Renal cortex interstitium (tissue), 11 donors: Measurements from ENCODE around the gene CBLC. TPM values are rescaled to one million over a fixed set of nuclear protein-coding genes. Genes with fewer than 3 reads are reported as not detected.
"Not testable (repeated sequence)": the region's sequence is repeated elsewhere in the genome, so short reads cannot be mapped to it uniquely, and the experiment has no call there.

Experiments used
- DNase-seq, 11 donors: peaks; one replicate each; pipeline ENCODE4 v3.0.0-alpha.2; 2013; ENCODE audit warnings: low read depth in 9 of 11, low spot score in 4 of 11; ENCODE audit errors: extremely low read depth in 1 of 11
- polyA plus RNA-seq, 3 donors: library from polyadenylated mRNA; unstranded; fragments of 120-200 nt; gene quantifications; one replicate each; pipeline ENCODE4 v1.2.1, GENCODE V29; 2013; ENCODE audit not compliant: insufficient read length in 3 of 3

Gene CBLC
- polyA plus RNA-seq, 3 donors, result 5.4 to 10.1 (median 5.6) TPM

- DNase-seq, result peak in 3 of 11 donors; percentile 41 to 65 (median 57)
Observed at GRCh38 chr19:44810234-44811121, 32.8 kb downstream of the CBLC start.

- DNase-seq, result no peak
Observed at GRCh38 chr19:44811122-44811419, 33.4 kb downstream of the CBLC start.

GRCh38 chr19:44812142-44812718, 34.5 kb downstream of the CBLC start:
- no peak for DNase-seq

GRCh38 chr19:44813070-44813840, 35.6 kb downstream of the CBLC start:
- DNase-seq, result no peak

GRCh38 chr19:44813841-44814470, 36.3 kb downstream of the CBLC start:
- DNase-seq, result no peak

- no peak for DNase-seq
Observed at GRCh38 chr19:44814517-44814916, 36.8 kb downstream of the CBLC start.

- DNase-seq, result no peak
Observed at GRCh38 chr19:44816301-44816700, 38.6 kb downstream of the CBLC start.

- no peak for DNase-seq
Observed at GRCh38 chr19:44817725-44818465, 40.2 kb downstream of the CBLC start.

GRCh38 chr19:44818466-44819031, 40.9 kb downstream of the CBLC start:
- DNase-seq, result no peak

- DNase-seq, result no peak
Observed at GRCh38 chr19:44819246-44819832, 41.6 kb downstream of the CBLC start.

- DNase-seq, result no peak
Observed at GRCh38 chr19:44820648-44821609, 43.2 kb downstream of the CBLC start.

- no peak for DNase-seq
Observed at GRCh38 chr19:44822177-44822576, 44.5 kb downstream of the CBLC start.

GRCh38 chr19:44822670-44823372, 45.1 kb downstream of the CBLC start:
- DNase-seq, result no peak

GRCh38 chr19:44823373-44823698, 45.6 kb downstream of the CBLC start:
- DNase-seq, result no peak

GRCh38 chr19:44824761-44825160, 47.1 kb downstream of the CBLC start:
- no peak for DNase-seq

GRCh38 chr19:44832875-44833274, 55.2 kb downstream of the CBLC start:
- DNase-seq, result not testable (repeated sequence)

GRCh38 chr19:44834399-44834798, 56.7 kb downstream of the CBLC start:
- DNase-seq, result not testable (repeated sequence)
